Stimulated activated CD4-positive, alpha-beta T cell treated with anti-CD3 and anti-CD28 coated beads, Interleukin-15, amount 100 ng/mL, for 1 hour (primary cell): Measurements from ENCODE around the gene DNAH1.

ENCODE experiments used
- DNase-seq, 2 donors: peaks; one replicate each; pipeline ENCODE4 v3.0.0-alpha.2; 2020; ENCODE audit warnings: low read depth in 1 of 2, low spot score in 1 of 2

The DNAH1 gene

DNA sequence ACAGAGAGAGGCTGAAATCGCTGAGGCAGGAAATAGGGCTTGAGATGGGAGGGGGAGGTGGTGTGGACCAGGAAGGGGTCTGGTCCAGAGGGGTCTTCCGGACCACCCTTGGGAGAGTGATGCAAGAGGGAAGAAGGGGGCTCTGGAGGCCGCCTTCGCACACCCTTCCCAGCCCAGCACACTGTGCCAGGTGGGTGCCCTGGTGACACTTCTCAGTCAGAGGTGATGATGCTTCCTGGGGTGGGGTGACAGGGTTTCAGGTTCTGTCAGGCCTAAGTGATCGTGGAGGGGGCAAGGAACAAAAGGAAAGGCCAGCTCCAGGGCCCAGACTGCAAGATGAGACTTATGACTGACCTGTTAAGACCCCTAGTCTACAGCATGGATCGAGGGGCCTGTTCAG is 116.1 kb downstream of the DNAH1 start:
- no peak for DNase-seq

DNA sequence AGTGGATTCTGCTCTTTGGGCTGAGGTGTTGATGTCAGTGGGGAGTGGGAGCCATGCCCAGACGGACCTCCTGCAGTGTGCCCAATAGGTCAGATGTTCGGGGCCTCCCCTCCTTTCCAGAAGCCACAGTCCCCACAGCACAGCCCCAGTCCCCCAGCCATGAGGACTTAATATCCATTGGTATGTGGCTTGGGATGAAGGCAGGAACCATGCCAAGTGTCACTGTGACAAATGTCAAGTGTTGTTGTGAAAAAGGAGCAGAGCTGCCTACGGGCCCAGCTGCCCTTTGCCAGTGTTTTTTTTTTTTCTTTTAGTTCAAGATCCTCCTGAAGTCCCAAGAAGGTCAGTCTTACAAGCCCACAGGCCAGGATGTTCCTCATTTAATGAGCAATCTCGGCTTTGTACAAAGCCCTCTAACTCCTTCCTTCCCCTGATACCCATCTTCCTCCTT is 116.6 kb downstream of the DNAH1 start:
- no peak for DNase-seq

DNA sequence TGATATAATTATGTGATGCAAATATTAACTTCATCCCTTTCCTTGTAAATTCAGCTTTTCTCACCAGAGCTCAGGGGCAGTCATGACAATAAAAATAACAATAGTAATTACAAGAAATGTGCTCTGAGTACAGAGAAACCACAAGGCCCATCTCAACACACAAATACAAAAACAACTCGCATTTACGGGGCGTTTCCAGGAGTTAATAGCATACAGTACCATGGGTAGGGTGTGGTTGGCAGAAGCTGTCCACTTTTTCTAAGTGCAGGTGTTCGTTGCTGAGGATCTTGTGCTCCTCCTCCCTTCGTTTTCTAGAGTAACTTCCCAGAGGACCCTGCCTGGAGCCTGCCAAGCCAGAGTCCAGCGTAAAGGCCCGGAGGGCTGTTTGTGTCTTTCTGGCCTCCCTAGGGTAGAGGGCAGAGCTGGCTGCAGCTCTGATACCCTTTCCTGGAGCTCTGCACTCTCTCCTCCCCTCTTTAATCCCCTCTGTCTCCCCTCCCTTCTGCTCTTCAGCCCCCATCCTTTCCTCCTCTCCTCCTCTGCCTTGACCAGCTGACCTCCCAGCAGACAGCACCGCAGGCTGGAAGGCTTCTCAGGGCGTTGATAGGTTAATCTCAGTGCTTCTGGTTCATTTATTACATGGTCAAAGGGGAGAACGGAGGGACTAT is 117.3 kb downstream of the DNAH1 start:
- no peak for DNase-seq

DNA sequence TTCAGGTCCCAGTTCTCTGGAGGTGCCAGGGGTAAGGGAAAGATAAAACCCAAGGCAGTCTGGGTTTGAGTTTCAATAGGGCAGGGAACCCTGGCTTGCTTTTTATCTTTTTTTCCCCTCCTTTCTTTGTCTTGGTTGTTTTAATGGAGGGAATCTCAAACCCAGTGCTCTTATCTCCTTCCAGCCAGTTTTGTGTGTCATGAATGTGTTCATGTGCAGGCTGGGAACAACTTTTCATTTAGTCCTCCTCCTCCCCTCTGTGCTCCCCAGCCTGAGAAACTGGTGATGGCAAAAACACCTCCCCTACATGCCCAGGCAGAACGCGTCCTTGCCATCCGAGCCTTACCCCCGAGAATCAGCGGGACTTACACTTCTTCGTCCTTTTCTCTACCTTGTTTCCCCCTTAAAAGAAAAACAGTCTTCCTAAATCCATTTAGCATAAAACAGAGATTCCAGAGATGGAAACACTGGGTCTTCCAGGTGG is 117.9 kb downstream of the DNAH1 start:
- no peak for DNase-seq

DNA sequence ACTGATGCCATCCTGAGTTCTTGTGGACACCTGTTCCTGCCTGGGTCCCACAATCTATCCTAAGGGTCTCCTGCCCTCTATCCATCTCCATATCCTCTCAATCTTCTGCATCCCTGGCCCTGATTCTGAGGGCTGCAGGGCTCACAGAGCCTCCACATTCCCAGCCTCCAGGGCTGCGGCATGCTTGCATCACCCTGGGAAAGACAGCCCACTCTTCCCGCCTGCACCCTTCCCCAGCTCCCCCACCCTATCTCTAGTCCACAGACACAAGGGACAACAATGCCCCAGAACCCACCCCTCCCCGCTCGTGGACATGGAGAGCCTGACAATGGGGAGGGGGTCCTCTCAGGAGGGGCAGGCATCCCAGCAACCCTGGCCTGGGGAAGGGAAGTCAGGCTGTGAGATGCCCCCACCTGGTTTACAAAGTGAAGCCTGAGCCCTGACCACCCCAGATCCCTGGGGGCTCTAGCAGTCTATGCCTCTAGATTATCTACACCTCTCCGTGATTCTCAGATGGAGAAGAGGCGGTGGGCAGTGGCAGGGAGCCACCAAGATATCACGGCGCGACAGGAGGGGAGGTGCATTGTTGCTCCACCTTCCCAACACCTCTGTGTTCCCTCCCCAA is 118.5 kb downstream of the DNAH1 start:
- no peak for DNase-seq

DNA sequence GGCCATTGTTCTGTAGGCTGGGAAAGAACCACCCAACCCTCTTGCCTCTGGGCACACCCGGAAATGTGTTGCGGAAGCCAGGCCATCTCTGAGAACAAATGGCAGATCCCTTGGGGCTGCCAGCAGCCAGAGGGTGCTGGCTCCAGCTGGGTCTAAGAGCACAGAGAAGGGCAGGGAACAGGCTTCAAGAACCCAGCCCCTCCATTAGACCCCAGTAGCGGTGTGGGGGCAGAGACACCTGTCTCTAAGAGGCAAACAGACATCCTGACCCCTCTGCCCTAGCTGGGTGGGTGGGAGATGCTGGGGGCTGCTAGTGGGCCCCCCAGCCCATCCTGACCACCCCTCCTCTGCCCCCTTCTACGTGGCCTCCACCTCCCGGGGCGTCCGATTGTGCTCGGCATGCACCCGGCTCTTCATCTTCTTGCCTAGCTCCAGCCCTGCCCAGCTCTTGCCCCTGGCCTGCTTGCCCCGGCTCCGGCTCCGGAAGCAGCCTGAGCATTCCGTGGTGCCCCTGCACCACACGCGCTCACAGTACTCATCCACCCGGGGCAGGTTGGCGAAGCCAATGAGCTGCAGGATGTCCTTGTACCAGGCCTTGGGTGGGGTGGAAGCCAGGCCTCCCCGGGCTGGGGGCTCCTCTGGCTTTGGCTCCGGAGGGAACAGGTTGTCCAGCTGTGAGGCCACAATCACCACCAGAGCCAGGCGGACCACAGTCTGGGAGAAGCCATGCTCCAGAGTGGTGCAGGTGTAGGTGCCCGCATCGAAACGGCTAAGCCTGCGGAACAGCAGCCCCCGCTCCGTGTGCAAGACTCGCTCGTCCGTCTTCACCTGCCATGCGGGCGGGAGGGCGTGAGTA is 119.4 kb downstream of the DNAH1 start:
- DNase-seq = no peak

DNA sequence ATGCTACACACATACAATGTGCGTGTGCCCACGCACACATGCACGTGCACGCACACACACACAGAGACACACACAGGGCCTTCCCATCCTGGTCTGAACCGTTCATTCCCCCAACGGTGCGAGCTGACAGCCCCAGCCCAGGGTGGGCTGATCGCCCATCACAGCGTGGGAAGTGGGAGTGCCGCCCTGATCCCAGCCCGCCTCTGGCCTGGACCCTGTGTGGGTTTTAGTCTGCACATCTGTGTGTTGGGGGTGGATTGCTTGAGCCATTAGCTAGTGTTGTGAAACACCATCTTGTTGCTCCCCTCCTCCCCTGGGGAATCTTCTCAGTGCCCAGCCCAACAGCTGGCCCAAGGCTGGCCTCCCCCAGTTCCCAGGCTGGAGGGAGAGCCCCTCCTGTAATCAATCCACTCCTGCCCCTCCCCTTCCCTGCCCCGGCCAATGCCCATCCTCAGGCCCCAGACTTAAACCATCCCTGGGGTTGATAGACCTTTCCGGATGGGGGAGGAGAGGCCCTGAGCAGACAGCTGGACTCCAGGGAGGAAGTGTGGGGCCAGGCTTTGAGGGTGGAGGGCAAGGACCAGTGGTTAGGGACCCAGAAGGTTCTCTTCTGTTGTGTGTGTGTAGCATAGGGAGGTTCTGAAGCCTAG is 120.5 kb downstream of the DNAH1 start:
- DNase-seq = no peak

DNA sequence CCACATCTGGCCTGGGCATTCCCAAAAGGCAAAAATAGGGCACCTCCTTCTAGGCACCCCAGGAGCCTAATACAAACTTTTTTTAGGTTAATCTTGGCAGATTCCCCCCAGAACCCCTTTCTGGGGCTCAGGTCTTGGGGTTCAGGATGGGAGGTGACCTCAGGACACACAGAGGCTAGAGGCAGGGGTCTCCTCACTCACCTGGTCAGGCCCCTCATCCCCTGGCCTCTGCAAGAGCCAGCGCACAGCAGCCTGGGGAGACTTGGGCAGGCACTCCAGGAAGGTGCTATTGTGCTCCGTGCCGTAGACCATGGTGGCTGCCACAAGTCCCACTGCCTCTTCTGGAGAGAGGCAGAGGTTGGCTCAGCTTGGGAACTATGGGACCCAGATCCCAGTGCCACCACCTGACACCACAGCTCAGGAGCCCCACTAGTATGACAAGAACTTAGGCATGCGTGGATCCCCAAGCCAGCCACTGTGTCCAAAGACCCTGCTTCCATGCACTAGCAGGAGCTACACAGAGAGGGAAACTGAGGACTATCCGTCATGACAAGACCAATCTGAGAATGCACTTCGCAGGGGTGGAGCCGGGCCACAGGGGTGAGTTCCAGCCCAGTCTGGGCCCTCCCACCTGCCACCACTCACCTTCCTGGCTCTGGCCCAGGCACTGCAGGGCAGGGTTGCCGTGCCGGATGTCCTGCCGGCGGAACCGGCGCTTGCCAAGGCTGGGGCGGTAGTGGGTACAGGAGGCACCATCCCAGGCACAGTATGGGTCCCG is 121.4 kb downstream of the DNAH1 start:
- no peak for DNase-seq

DNA sequence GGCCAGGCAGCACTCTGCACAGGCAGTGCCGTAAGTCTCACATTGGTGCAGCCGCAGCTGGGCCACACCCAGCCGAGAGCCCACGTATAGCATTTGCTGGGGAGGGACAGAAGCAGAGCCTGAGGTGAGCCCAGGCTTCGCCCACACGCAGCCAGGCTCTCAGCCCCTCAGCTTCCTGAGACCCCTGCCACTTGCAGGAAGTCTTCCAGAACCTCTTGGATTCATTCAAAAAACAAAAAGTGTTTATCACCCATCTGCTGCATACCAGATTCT is 121.9 kb downstream of the DNAH1 start:
- no peak for DNase-seq

DNA sequence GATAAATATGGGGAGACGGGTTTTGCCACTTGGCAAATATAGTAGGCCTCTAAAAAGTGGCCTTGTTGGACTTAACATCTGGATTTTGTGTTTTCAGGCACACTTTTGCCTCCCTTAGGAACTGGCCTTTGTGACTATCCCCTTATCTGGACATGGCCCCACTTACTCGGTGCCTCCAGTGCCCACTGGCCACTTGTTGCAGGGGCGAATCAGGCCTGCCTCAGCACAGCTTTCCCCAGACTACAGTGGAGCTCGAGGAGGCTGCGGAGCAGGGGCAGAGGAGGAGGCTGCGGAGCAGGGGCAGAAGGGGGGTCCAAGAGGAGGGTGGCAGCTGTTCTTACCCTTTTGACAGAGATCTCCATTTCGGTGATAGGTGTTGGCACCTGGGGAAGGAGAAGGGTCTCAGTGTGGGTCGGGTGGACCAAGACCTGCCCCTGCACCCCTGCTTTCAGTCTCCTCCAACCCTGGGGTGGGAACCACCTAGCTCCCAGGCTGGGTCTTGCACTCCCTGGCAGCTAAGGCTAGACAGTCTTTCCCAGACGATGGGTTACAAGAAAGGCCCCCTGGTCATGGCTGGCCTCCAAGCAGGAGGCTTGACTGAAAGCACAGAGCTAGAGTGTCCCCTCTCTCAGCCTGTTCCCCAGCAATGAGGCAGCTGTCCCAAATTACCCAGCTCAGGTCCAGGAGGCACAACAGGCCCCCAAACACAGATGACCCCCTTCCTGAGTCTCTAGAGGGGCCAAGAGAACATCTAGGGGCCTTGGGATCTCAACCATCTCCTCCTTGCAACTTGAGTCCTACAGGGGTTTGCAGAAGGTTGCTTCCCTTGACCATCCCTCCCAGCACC is 122.7 kb downstream of the DNAH1 start:
- DNase-seq = no peak

DNA sequence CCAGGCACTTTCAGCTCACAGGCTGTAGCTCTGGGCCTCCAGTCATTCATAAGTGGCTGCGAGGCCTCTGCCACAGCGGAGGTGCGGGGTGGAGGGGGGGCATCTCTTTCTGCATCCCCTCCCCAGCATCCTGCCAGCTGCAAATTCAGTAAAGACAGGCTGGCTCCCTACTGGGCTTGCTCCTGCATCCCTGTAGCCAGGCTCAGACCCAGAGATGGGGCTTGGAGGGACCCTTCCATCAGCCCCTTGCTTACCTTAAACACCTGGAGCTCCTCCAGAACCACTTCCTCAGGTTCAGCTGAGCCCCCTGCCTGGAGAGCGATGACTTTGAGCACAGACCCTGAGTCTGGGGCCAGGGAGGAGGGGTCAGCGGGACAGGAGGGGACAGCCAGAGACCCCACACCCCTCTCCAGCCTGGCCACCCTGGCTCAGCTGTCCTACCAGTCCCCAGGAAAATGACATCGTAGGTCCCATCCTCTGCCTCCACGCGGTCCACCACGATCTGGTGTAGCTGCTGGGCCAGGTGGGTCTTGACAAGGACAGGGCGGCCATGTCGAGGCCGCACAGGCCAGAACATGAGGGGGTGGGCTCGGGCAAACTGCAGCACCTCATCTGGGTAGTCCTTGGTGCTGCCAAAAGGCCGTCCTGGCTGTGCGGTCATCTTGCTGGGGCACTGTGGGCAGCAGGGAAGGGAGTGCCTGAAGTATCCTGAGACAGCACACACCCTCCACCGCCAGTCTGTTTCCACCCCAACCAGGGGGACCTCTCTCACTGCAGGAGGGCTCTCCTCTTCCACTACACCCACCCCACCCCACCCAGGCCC is 123.5 kb downstream of the DNAH1 start:
- DNase-seq = no peak

DNA sequence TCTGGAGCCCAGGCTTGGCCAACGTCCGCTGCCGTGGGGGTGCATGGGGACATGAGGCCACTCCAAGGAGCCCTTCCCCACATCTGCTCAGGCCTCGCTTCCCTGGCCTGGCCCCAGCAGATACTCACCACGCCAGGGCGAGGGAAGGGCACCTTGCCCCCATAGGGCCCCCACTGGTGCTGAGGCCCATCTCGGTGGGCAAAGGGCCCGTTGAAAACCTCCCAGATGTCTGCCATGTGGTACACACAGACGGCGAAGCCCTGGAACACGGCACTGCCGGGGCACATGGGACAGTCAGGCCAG is 124.1 kb downstream of the DNAH1 start:
- DNase-seq = no peak

DNA sequence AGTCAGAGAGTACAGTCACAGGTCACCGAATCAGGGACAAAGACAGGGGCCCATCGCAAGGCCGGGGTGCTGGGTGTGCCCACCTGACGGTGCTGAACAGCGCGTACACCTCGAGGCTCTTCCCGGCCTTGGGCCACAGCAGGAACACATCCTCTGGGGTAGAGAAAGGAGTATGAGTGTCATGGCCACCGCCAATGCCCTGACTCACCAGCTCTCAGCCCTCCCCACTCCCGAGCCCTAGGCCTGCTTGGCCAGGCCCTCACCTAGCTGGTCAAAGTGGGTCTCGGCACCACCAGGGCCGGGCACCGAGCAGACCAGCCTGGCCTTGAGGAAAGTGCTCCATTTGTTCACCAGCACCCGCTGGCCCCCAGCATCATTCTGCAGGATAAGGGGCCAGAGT is 124.6 kb downstream of the DNAH1 start:
- DNase-seq = no peak

DNA sequence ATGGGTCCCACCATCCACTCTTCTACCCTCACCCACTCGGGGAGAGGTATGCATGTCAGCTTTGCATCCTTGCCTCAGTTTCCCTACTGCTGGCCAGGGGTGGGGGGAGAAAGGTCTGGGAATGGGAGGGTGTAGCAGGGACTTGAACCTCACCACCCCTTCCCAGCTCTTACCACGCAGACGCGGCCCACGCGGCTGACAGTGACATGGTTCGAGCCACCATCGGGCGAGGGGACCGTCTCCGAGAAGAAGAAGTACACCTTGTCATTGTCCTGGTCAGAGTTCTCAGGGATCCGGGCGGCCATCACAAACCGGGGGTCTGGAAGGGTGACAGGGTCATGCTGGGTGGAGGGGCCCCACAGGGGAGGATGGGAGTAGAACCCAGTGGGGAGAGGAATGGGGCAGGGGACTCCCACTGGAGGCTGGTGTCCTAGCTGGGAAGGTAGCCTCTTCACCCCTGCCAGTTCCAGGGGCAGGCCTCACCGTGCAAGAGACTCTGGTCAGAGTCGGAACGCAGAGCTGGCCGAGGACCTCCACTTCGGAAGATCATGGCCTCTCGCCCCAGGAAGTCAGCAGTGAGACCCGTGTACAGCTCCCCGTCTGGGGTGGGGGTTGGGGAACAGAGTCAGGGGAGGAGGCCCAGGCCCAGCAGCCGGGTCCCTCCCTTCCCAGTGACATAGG is 125.1 kb downstream of the DNAH1 start:
- no peak for DNase-seq

DNA sequence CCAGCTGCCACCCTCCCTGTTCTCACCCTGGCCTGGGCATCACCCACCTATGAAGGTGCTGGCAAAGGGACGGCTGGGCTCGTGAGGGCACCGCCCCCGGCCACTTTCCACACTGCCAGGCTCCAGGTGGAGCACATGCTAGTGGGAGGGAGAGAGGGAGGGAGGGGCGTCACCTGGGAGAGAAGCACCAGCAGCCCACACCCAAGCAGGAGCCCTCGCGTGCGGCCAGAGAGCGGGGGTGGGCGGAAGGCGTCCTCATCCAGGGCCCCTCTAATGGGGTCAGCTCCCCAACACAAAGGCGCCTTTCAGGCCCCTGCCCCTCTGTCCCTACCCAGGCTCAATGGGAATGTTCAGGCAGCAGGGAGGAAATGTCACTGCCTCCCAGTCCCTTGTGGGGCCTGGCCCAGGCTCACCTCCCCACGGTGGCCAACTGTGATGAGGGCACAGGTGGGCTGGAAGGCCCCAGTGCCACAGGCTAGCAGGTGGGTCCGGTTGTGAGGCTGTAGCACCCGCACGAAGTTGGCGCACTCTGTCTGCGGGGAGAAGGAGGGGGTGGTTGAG is 125.7 kb downstream of the DNAH1 start:
- DNase-seq = no peak

DNA sequence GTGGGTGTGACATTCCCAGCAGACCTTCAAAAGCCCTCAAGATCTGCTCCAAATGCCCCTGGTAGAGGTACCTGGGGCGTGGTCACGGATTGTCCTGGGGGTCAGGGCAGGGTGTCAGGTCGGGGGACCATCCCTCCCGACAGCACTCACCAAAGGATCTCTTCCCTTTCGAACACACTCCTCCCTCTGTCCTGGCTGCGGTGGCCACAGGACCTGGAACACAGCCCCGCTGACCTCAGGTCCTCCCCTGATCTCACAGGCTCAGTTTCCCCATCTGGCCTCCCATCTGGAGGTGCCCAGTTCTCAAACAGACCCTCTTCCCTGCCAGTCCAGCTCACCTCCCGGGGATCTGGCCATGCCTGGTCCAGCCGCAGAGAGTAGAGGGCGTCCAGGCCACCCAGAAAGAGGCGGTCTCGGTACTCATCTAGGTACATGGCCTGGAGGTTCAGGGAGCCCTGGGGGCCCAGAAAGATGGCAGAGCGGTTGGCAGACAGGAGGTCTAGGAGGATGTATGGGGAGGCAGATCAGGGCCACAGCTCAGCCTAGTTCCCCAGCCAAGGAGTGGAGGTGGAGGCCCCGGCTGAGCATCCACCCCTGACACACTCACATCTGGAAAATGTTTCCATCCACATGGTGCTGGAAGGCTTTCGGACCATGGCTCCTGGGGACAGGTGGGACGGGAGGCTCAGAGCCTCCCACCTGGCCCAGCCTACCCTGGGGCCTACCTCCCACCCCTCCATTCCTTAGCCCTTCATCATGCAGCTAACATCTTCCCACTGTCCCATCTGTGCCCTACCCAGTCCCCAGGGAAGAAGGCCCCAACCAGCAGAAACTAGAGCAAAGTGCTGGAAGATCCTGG is 126.5 kb downstream of the DNAH1 start:
- no peak for DNase-seq

DNA sequence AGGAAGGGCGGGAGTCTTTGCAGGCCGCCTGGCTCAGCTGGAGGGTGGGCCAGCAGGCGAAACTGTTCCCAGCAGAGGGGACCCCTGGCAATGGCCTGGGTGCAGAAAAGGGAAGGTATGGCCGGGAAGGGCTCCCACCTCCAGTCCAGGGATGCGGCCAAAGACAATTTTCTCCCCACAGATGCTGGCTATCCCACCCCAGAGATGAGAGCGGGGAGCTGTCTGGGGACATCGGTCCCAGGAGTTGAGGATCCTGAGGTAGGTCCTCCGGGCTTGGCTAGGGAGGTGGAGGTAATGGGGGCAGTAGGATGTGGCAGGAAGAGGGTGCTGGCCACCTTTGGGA is 127.1 kb downstream of the DNAH1 start:
- DNase-seq = no peak
